Gastroesophageal sphincter (tissue), 3 donors: ENCODE results near the gene TSTD2.
"Not testable (repeated sequence)": the region's sequence is repeated elsewhere in the genome, so short reads cannot be mapped to it uniquely, and the experiment has no call there.

ENCODE experiments used
- EP300 ChIP-seq: sonication (generic); formaldehyde crosslinking; IDR thresholded peaks from one replicate; pipeline ENCODE4 v1.6.1; 2017; ENCODE audit warnings: antibody characterized with exemption, mild to moderate bottlenecking
- TF ChIP-seq, protein P1 (sequence below), 4 experiments: fragments of 200-600 bp in 2 of 4; fragments of 450-650 bp in 2 of 4; sonication (generic) in 1 of 4; IDR thresholded peaks; one replicate each; pipeline ENCODE4 v1.5.1; 2017 to 2019; ENCODE audit warnings: antibody characterized with exemption in 4 of 4, mild to moderate bottlenecking in 2 of 4, moderate library complexity in 2 of 4

DNA sequence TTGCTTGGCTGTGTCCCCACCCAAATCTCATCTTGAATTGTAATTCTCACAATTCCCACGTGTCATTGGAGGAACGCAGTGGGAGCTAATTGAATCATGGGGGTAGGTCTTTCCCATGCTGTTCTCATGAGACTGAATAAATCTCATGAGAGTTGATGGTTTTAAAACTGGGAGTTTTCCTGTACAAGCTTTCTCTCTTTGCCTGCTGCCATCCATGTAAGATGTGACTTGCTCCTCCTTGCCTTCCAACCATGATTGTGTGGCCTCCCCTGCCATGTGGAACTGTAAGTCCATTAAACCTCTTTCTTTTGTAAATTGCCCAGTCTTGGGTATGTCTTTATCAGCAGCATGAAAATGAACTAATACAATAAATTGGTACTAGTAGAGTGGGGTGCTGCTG lies 13.1 kb downstream of the TSTD2 start:
- TF ChIP-seq, protein P1, sequence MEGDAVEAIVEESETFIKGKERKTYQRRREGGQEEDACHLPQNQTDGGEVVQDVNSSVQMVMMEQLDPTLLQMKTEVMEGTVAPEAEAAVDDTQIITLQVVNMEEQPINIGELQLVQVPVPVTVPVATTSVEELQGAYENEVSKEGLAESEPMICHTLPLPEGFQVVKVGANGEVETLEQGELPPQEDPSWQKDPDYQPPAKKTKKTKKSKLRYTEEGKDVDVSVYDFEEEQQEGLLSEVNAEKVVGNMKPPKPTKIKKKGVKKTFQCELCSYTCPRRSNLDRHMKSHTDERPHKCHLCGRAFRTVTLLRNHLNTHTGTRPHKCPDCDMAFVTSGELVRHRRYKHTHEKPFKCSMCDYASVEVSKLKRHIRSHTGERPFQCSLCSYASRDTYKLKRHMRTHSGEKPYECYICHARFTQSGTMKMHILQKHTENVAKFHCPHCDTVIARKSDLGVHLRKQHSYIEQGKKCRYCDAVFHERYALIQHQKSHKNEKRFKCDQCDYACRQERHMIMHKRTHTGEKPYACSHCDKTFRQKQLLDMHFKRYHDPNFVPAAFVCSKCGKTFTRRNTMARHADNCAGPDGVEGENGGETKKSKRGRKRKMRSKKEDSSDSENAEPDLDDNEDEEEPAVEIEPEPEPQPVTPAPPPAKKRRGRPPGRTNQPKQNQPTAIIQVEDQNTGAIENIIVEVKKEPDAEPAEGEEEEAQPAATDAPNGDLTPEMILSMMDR (IDR thresholded peaks at IDR 0.05), result not testable (repeated sequence)
- TF ChIP-seq EP300, result not testable (repeated sequence)
